ENCODE results near the gene ZNF148.

DNA sequence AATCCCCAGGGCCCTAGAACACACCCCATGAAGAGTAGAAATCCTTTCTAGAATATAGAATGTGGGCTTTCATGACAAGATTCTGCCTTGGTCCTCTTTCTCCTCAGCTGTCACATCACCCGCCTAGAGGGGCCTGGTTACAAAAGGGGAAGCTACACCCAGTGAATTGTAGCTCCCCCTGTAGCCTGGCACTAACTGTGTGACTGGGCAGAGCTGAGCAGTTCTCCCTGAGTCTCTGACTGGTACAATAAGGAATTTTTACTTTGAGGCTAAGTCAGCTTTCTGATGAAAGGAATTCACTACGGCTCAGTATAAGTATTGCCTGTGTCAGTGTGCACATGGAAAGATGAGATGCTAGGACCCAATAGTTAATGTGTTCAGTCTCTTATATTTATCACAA is 28.7 kb upstream of the ZNF148 start:
- TF ChIP-seq YY1 (IDR thresholded peaks at IDR 0.05; ENCODE audit: insufficient read depth, insufficient read length) (no peak), ZNF274 (IDR thresholded peaks at IDR 0.05; ENCODE audit: low read depth, low read length) (no peak), SUZ12 (IDR thresholded peaks at IDR 0.05; ENCODE audit: extremely low read depth, insufficient read depth, insufficient read length) (no peak)
